K562 (cell line): Measurements from ENCODE around the gene PRR19. TPM values are rescaled to one million over a fixed set of nuclear protein-coding genes. Genes with fewer than 3 reads are reported as not detected.

Source experiments
- AFF1 ChIP-seq, 2 experiments: fragments of 450-650 bp; IDR thresholded peaks; 2 replicates each; pipeline ENCODE4 v1.6.1; 2018; ENCODE audit warnings: mild to moderate bottlenecking in 2 of 2, low read depth in 1 of 2; ENCODE audit not compliant: partially characterized antibody in 2 of 2
- E2F6 ChIP-seq, 2 experiments: IDR thresholded peaks; 2 replicates each; pipeline ENCODE4 v1.6.1; 2011; ENCODE audit warnings: borderline replicate concordance in 1 of 2, control low read depth in 1 of 2, low read depth in 1 of 2, low read length in 1 of 2, mild to moderate bottlenecking in 1 of 2, mixed read lengths in 1 of 2, moderate library complexity in 1 of 2; ENCODE audit not compliant: insufficient read depth in 1 of 2, insufficient read length in 1 of 2, poor library complexity in 1 of 2, severe bottlenecking in 1 of 2; ENCODE audit errors: extremely low read depth in 1 of 2
- HDAC6 ChIP-seq: IDR thresholded peaks from 2 replicates; pipeline ENCODE4 v1.6.1; 2012; ENCODE audit warnings: low read depth, mild to moderate bottlenecking, control low read depth, inconsistent platforms, low read length, moderate library complexity
- MIER1 ChIP-seq: fragments of 450-650 bp; IDR thresholded peaks from 2 replicates; pipeline ENCODE4 v1.6.1; 2016; ENCODE audit warnings: antibody characterized with exemption, mild to moderate bottlenecking, low read depth
- NR2C1 ChIP-seq, 2 experiments: fragments of 450-650 bp; IDR thresholded peaks; 2 replicates each; pipeline ENCODE4 v1.6.1; 2017; ENCODE audit warnings: mild to moderate bottlenecking in 2 of 2, antibody characterized with exemption in 1 of 2, inconsistent platforms in 1 of 2, missing compliant biosample characterization in 1 of 2, missing genetic modification characterization in 1 of 2
- ZNF551 ChIP-seq: fragments of 250-450 bp; sonication (Bioruptor Pico); IDR thresholded peaks from 2 replicates; pipeline ENCODE4 v1.5.0; 2021; ENCODE audit warnings: mild to moderate bottlenecking, moderate library complexity
- polyA plus RNA-seq, 8 experiments: library from polyadenylated mRNA; depleted of rRNA in 4 of 8; stranded (reverse) in 5 of 8; unstranded in 3 of 8; fragments of >200 nt; fragmentation: Nextera tagmentation in 2 of 8; fragmentation: Illumina TruSeq in 1 of 8; extraction: Ambion mirVana in 2 of 8; extraction: Trizol in 1 of 8; gene quantifications; 2 replicates each; pipeline versions ENCODE4 v1.2.1 to v1.2.3, GENCODE V29; 2011 to 2014; ENCODE audit warnings: inconsistent platforms in 1 of 8, missing spikeins in 1 of 8
- total RNA-seq, 7 experiments: library from RNA; depleted of rRNA in 6 of 7; stranded (reverse); fragments of >200 nt in 6 of 7; fragmentation: Illumina TruSeq in 2 of 7; extraction: Trizol in 2 of 7; gene quantifications; 2 replicates each; pipeline versions ENCODE4 v1.2.1 to v1.2.3, GENCODE V29; 2011 to 2021; ENCODE audit warnings: low replicate concordance in 1 of 7

The PRR19 gene
- total and polyA plus RNA-seq, 9 of the 15 experiments (the other 6 are each of a cell fraction or from before 2014, with no cell fraction given), result 0.10 to 1.6 (median 0.54) TPM

- peak in 1 of 2 experiments; percentile 1 for TF ChIP-seq AFF1 (IDR thresholded peaks at IDR 0.05; ENCODE audit: low read depth in 1 of 2, partially characterized antibody in 2 of 2)
- no peak for TF ChIP-seq HDAC6
- no peak for TF ChIP-seq ZNF551 (CRISPR knock-in tag)
- no peak for TF ChIP-seq NR2C1 (IDR thresholded peaks at IDR 0.05)
- TF ChIP-seq NR2C1 (tag; IDR thresholded peaks at IDR 0.05), result no peak
- 0 out of 2 replicates have a peak, but pooled peaks have one; percentile 71 for TF ChIP-seq MIER1
- peak in 1 of 2 experiments; percentile 24 for TF ChIP-seq E2F6 (IDR thresholded peaks at IDR 0.05; ENCODE audit: borderline replicate concordance in 1 of 2, extremely low read depth in 1 of 2, insufficient read depth in 1 of 2, insufficient read length in 1 of 2, low read depth in 1 of 2, low read length in 1 of 2, poor library complexity in 1 of 2, severe bottlenecking in 1 of 2)
These were observed 12.2 kb downstream of the PRR19 start (continued) for GRCh38 chr19:42313840-42314755.
